ENCODE data around the gene MPHOSPH6.
"Not testable (repeated sequence)": the region's sequence is repeated elsewhere in the genome, so short reads cannot be mapped to it uniquely, and the experiment has no call there.

The MPHOSPH6 gene

GRCh38 chr16:82113741-82114140 lies 56.3 kb downstream of the MPHOSPH6 start:
- DNase-seq: no peak

GRCh38 chr16:82111944-82112343 lies 58.1 kb downstream of the MPHOSPH6 start:
- DNase-seq: no peak

GRCh38 chr16:82109266-82109665 lies 60.8 kb downstream of the MPHOSPH6 start:
- not testable (repeated sequence) for DNase-seq

GRCh38 chr16:82108774-82109173 lies 61.2 kb downstream of the MPHOSPH6 start:
- DNase-seq: no peak

- no peak for DNase-seq
Measured at GRCh38 chr16:82108100-82108499, 61.9 kb downstream of the MPHOSPH6 start.

GRCh38 chr16:82105107-82105506 lies 64.9 kb downstream of the MPHOSPH6 start:
- no peak for DNase-seq

Data from activated gamma-delta T cell treated with Interleukin-2 at 50 U/mL for 16 hours (primary cell).